Measurements from ENCODE around the gene PCTP. TPM values are rescaled to one million over a fixed set of nuclear protein-coding genes. Genes with fewer than 3 reads are reported as not detected.

Gene PCTP
- total RNA-seq, 4 donors from 2014 or later, result 6.9 to 13.6 (median 9.7) TPM

DNA sequence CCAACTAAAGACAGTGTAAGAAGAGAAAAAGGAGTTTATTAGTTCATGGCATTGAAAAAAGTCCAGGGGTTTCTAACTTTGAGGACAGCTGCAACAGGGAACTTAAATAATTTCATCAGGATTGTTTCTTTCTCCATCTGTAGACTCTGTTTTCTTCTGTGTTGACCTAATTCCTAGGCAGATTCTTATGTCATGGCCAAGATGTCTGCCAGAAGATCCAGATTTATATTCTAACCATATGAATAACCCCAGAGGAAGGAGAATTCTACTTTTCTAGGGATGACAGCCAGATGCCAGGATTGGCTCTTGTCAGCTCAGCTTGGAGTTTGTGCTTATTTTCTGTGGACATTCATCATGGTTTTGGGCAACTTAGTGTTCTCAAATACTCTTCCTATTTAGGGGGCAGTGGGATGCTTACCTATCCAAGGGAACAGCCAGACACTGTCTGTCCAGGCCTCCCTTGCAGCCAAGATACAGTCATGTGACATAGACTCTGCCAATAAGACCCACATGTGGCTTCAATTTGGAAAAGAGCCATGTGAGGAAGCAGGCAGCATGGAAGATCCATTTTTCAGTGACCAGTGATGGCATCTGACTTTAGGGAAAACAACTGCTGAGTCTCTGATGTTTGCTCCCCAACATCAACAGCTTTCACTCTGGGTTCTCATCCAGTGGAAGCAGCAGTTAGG is 18.2 kb downstream of the PCTP start:
- Histone ChIP-seq H3K27ac (peak overlapping the region in 3 of 4 donors; percentile 24 to 76 (median 63)), H3K36me3 (peaks cover 0 to 54% (median 4%) of the 10 kb centered on the region in 3 donors), H3K9me3 (no peaks in the 10 kb centered on the region), H3K4me1 (peaks cover 0 to 17% (median 11%) of the 10 kb centered on the region in 3 donors), H3K27me3 (no peaks in the 10 kb centered on the region), H3K4me3 (no peak overlapping the region)
- DNase-seq, result no peak
- TF ChIP-seq, protein P1, sequence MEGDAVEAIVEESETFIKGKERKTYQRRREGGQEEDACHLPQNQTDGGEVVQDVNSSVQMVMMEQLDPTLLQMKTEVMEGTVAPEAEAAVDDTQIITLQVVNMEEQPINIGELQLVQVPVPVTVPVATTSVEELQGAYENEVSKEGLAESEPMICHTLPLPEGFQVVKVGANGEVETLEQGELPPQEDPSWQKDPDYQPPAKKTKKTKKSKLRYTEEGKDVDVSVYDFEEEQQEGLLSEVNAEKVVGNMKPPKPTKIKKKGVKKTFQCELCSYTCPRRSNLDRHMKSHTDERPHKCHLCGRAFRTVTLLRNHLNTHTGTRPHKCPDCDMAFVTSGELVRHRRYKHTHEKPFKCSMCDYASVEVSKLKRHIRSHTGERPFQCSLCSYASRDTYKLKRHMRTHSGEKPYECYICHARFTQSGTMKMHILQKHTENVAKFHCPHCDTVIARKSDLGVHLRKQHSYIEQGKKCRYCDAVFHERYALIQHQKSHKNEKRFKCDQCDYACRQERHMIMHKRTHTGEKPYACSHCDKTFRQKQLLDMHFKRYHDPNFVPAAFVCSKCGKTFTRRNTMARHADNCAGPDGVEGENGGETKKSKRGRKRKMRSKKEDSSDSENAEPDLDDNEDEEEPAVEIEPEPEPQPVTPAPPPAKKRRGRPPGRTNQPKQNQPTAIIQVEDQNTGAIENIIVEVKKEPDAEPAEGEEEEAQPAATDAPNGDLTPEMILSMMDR (IDR thresholded peaks at IDR 0.05), result no peak
- no peak for TF ChIP-seq POLR2A (IDR thresholded peaks at IDR 0.05)
- intact Hi-C loops (cut with DNase I), result no loop called here

DNA sequence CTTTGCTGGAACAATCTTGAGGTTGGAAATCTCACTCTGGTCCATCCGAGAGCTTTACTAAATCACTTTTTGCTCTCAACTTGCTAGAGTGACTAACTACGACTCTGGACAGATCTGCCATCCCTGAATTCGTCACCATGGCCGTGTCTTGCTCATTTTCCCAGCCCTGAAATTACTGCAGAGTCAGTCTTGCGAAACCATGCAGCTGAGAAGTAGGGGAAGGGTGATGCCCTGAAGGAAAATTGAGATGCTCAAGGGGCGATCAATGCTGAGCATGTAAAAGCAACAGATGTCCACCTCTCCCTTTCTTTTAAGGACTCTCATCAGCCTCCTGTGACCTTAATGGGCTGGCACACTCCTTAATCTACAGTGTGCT is 18.8 kb downstream of the PCTP start:
- Histone ChIP-seq H3K36me3 (peaks cover 0 to 60% (median 4%) of the 10 kb centered on the region in 3 donors), H3K9me3 (no peaks in the 10 kb centered on the region), H3K4me3 (no peak overlapping the region), H3K27ac (peak overlapping the region in 3 of 4 donors; percentile 24 to 76 (median 63)), H3K4me1 (peaks cover 0 to 20% (median 11%) of the 10 kb centered on the region in 3 donors), H3K27me3 (no peaks in the 10 kb centered on the region)
- no peak for DNase-seq
- WGBS, 2 donors, result 51 to 56% methylated on average over 6 of the region's 6 CpGs
- TF ChIP-seq, protein P1 (IDR thresholded peaks at IDR 0.05), result no peak
- TF ChIP-seq POLR2A (IDR thresholded peaks at IDR 0.05), result no peak
- intact Hi-C loops (cut with DNase I), result no loop called here

DNA sequence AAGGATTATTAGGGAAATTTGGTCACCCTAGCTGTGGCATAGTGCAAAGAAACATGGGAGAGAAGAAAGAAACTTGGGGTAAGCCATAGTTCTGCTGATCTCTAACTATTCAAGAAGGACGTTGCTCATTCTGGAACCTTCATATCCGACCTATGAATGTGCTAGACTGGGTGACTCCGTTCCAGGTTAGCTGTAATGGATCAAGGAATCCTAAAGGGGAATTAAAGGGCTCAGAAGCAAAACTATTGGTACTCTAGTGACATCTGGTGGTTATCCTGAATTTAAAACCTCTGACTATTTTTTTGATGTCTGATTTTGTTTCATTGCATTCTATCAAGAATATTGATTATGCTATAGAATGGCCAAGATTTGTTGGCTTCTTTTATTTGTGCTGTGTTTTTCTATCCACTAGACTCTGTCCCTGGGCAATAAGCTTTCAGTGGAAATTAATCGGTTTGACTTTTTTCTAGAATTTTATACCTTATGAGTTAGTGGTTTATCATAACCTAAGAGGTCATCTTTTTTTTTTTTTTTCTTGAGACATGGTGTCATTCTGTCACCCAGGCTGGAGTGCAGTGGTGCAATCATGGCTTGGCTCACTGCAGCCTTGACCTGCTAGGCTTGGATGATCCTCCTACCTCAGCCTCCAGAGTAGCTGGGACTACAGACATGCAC is 19.5 kb downstream of the PCTP start:
- TF ChIP-seq POLR2A (IDR thresholded peaks at IDR 0.05), result no peak
- TF ChIP-seq, protein P1 (IDR thresholded peaks at IDR 0.05), result peak; percentile 47 to 66 (median 56)
- Histone ChIP-seq H3K27ac (peak overlapping the region in 3 of 4 donors; percentile 24 to 76 (median 63)), H3K4me3 (no peak overlapping the region), H3K36me3 (peaks cover 0 to 67% (median 4%) of the 10 kb centered on the region in 3 donors), H3K9me3 (no peaks in the 10 kb centered on the region), H3K4me1 (peaks cover 0 to 25% (median 11%) of the 10 kb centered on the region in 3 donors), H3K27me3 (no peaks in the 10 kb centered on the region)
- WGBS, 2 donors, result 29 to 36% methylated on average over 4 of the region's 4 CpGs
- DNase-seq, result no peak
- intact Hi-C loops (cut with DNase I), result loop anchor here (5.0 kb wide), 1 partner anchor 243 kb away; no protein-coding TSS in a partner anchor

DNA sequence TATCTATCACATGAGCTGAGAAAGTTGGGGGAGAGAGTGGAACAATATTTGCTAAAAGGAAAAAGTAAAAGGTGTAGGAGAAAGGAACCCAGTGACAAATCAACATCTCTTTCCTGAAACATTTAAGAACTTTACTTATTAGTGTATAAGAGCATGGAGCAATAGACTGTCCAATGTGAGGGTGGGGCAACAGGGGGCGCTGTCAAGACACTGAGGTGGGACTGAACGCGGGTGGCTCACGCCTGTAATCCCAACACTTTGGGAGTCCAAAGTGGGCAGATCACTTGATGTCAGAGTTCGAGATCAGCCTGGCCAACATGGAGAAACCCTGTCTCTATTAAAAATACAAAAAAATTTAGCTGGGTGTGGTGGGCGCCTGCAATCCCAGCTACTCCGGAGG is 21.2 kb downstream of the PCTP start:
- peaks cover 0 to 83% (median 4%) of the 10 kb centered on the region in 3 donors for H3K36me3 ChIP-seq
- H3K27ac ChIP-seq, result no peak overlapping the region
- no peak for TF ChIP-seq POLR2A (IDR thresholded peaks at IDR 0.05)
- TF ChIP-seq, protein P1 (IDR thresholded peaks at IDR 0.05), result peak in 1 of 6 experiments; percentile 5
- no peaks in the 10 kb centered on the region for H3K9me3 ChIP-seq
- no peak for DNase-seq
- H3K4me1 ChIP-seq, result peaks cover 0 to 25% (median 11%) of the 10 kb centered on the region in 3 donors
- no peak overlapping the region for H3K4me3 ChIP-seq
- intact Hi-C loops (cut with DNase I), result loop anchor here (5.0 kb wide), 1 partner anchor 245 kb away; no protein-coding TSS in a partner anchor
- no peaks in the 10 kb centered on the region for H3K27me3 ChIP-seq
- 93% methylated on average over 7 of the region's 7 CpGs for WGBS, 2 donors

DNA sequence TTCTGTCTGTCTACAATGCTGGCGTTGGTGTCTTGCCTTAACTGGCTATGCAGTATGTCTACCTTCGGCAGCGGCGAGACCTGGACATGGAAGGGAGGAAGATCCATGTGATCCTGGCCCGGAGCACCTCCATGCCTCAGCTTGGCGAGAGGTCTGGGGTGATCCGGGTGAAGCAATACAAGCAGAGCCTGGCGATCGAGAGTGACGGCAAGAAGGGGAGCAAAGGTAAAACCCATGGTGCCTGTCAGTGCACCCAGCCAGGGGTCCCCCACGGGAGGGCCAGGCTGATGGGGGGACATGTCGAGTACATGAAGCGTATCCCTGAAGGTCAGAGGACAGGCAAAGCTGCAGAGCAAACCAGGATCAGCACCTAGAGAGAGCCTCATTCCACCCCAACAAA is 22.8 kb downstream of the PCTP start:
- H3K9me3 ChIP-seq, result no peaks in the 10 kb centered on the region

More for the DNA sequence above, 22.8 kb downstream of the PCTP start:
- TF ChIP-seq POLR2A (IDR thresholded peaks at IDR 0.05), result no peak
- TF ChIP-seq, protein P1 (IDR thresholded peaks at IDR 0.05), result no peak
- intact Hi-C loops (cut with DNase I), result loop anchor here (5.0 kb wide), 1 partner anchor 246 kb away; no protein-coding TSS in a partner anchor
- Histone ChIP-seq H3K4me3 (no peak overlapping the region), H3K4me1 (peaks cover 0 to 25% (median 11%) of the 10 kb centered on the region in 3 donors), H3K36me3 (peaks cover 0 to 74% (median 4%) of the 10 kb centered on the region in 3 donors), H3K27ac (no peak overlapping the region), H3K27me3 (no peaks in the 10 kb centered on the region)
- 76 to 96% methylated on average over 4 to 5 of the region's 13 CpGs for WGBS, 2 donors
- no peak for DNase-seq
